H1 (cell line): ENCODE results near the gene KLHDC10. TPM values are rescaled to one million over a fixed set of nuclear protein-coding genes. Genes with fewer than 3 reads are reported as not detected.

Source experiments
- SRF ChIP-seq: IDR thresholded peaks from 2 replicates; pipeline ENCODE4 v1.6.1; 2011; ENCODE audit warnings: mild to moderate bottlenecking, low read depth, low read length, moderate library complexity
- TCF12 ChIP-seq: IDR thresholded peaks from 2 replicates; pipeline ENCODE4 v1.6.1; 2011; ENCODE audit warnings: low read depth, mild to moderate bottlenecking, low read length
- polyA plus RNA-seq, 7 experiments: library from polyadenylated mRNA; depleted of rRNA in 3 of 7; stranded (reverse) in 5 of 7; unstranded in 2 of 7; fragments of >200 nt in 5 of 7; fragments of 200-250 nt in 2 of 7; gene quantifications; 1 replicate in 5 of 7; 2 replicates in 1 of 7; 4 replicates in 1 of 7; pipeline versions ENCODE4 v1.2.1 to v1.2.3, GENCODE V29; 2011 to 2013; ENCODE audit warnings: missing spikeins in 2 of 7, mixed read lengths in 2 of 7
- total RNA-seq: library from RNA; stranded (reverse); fragmentation: NEBNext Ultra II Directional; extraction: Animal tissue kit (Norgen Biotek cat#: 25700); gene quantifications from 2 replicates; pipeline ENCODE4 v1.2.1, GENCODE V29; 2021
- TF ChIP-seq, protein P1 (sequence below): fragments of 300-600 bp; sonication (generic); IDR thresholded peaks from 2 replicates; pipeline ENCODE4 v1.7.1; 2012; ENCODE audit warnings: low read length, moderate library complexity, mild to moderate bottlenecking, inconsistent platforms; ENCODE audit not compliant: insufficient replicate concordance

KLHDC10 gene
- total and polyA plus RNA-seq, 2 of the 8 experiments (the other 6 are each of a cell fraction or from before 2014, with no cell fraction given) = 6.6 to 14.5 TPM

GRCh38 chr7:130152493-130153210 is 82.3 kb downstream of the KLHDC10 start (continued):
- TF ChIP-seq, protein P1, sequence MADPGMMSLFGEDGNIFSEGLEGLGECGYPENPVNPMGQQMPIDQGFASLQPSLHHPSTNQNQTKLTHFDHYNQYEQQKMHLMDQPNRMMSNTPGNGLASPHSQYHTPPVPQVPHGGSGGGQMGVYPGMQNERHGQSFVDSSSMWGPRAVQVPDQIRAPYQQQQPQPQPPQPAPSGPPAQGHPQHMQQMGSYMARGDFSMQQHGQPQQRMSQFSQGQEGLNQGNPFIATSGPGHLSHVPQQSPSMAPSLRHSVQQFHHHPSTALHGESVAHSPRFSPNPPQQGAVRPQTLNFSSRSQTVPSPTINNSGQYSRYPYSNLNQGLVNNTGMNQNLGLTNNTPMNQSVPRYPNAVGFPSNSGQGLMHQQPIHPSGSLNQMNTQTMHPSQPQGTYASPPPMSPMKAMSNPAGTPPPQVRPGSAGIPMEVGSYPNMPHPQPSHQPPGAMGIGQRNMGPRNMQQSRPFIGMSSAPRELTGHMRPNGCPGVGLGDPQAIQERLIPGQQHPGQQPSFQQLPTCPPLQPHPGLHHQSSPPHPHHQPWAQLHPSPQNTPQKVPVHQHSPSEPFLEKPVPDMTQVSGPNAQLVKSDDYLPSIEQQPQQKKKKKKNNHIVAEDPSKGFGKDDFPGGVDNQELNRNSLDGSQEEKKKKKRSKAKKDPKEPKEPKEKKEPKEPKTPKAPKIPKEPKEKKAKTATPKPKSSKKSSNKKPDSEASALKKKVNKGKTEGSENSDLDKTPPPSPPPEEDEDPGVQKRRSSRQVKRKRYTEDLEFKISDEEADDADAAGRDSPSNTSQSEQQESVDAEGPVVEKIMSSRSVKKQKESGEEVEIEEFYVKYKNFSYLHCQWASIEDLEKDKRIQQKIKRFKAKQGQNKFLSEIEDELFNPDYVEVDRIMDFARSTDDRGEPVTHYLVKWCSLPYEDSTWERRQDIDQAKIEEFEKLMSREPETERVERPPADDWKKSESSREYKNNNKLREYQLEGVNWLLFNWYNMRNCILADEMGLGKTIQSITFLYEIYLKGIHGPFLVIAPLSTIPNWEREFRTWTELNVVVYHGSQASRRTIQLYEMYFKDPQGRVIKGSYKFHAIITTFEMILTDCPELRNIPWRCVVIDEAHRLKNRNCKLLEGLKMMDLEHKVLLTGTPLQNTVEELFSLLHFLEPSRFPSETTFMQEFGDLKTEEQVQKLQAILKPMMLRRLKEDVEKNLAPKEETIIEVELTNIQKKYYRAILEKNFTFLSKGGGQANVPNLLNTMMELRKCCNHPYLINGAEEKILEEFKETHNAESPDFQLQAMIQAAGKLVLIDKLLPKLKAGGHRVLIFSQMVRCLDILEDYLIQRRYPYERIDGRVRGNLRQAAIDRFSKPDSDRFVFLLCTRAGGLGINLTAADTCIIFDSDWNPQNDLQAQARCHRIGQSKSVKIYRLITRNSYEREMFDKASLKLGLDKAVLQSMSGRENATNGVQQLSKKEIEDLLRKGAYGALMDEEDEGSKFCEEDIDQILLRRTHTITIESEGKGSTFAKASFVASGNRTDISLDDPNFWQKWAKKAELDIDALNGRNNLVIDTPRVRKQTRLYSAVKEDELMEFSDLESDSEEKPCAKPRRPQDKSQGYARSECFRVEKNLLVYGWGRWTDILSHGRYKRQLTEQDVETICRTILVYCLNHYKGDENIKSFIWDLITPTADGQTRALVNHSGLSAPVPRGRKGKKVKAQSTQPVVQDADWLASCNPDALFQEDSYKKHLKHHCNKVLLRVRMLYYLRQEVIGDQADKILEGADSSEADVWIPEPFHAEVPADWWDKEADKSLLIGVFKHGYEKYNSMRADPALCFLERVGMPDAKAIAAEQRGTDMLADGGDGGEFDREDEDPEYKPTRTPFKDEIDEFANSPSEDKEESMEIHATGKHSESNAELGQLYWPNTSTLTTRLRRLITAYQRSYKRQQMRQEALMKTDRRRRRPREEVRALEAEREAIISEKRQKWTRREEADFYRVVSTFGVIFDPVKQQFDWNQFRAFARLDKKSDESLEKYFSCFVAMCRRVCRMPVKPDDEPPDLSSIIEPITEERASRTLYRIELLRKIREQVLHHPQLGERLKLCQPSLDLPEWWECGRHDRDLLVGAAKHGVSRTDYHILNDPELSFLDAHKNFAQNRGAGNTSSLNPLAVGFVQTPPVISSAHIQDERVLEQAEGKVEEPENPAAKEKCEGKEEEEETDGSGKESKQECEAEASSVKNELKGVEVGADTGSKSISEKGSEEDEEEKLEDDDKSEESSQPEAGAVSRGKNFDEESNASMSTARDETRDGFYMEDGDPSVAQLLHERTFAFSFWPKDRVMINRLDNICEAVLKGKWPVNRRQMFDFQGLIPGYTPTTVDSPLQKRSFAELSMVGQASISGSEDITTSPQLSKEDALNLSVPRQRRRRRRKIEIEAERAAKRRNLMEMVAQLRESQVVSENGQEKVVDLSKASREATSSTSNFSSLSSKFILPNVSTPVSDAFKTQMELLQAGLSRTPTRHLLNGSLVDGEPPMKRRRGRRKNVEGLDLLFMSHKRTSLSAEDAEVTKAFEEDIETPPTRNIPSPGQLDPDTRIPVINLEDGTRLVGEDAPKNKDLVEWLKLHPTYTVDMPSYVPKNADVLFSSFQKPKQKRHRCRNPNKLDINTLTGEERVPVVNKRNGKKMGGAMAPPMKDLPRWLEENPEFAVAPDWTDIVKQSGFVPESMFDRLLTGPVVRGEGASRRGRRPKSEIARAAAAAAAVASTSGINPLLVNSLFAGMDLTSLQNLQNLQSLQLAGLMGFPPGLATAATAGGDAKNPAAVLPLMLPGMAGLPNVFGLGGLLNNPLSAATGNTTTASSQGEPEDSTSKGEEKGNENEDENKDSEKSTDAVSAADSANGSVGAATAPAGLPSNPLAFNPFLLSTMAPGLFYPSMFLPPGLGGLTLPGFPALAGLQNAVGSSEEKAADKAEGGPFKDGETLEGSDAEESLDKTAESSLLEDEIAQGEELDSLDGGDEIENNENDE = no peak
- TF ChIP-seq TCF12 = no peak
- TF ChIP-seq SRF = no peak
